Caco-2 (cell line): ENCODE data around the gene TMEM63C. TPM values are rescaled to one million over a fixed set of nuclear protein-coding genes. Genes with fewer than 3 reads are reported as not detected.

Source experiments
- BruUV-seq: library from RNA; stranded (reverse); fragments of 400-500 nt; replicated peaks from 2 replicates; lab custom pipeline; 2021; lab: Mats Ljungman, UMichigan
- CTCF ChIA-PET: fragments of 300-600 bp; sonication (Branson Sonifier 250); formaldehyde crosslinking; loops from one replicate; lab custom pipeline; 2022; ENCODE audit warnings: antibody characterized with exemption; lab: Charles Lee
- POLR2A ChIA-PET: fragments of 300-600 bp; sonication (Branson Sonifier 250); formaldehyde crosslinking; loops from one replicate; lab custom pipeline; 2022; ENCODE audit warnings: antibody characterized with exemption; lab: Charles Lee
- DNase-seq, 2 experiments: peaks; one replicate each; pipeline versions ENCODE4 v3.0.0 to v3.0.0-alpha.2; 2020 to 2022
- H3K27me3 ChIP-seq: replicated peaks from 2 replicates; pipeline ENCODE4 v1.6.0; 2011; ENCODE audit warnings: low read length; ENCODE audit not compliant: control insufficient read depth, insufficient read depth
- H3K36me3 ChIP-seq: 2 replicates; pipeline ENCODE4 v1.5.1; 2011; ENCODE audit warnings: low read length; ENCODE audit not compliant: control insufficient read depth, insufficient read depth
- H3K4me1 ChIP-seq: fragments of 250-450 bp; sonication (Bioruptor Pico); 2 replicates; pipeline ENCODE4 v1.5.1; 2020; ENCODE audit warnings: mild to moderate bottlenecking
- H3K4me3 ChIP-seq: 2 replicates; pipeline ENCODE4 v1.5.1; 2011; ENCODE audit warnings: low read depth, mild to moderate bottlenecking, control low read depth, low read length
- H3K9me3 ChIP-seq: fragments of 250-450 bp; sonication (Bioruptor Pico); 2 replicates; pipeline ENCODE4 v1.5.1; 2020; ENCODE audit warnings: mild to moderate bottlenecking, moderate library complexity
- H3K27ac Mint-ChIP-seq: one replicate; pipeline ENCODE4 v1.8.0; 2022; ENCODE audit warnings: mixed read lengths; ENCODE audit not compliant: unreplicated experiment
- H3K27me3 Mint-ChIP-seq: one replicate; pipeline ENCODE4 v1.8.0; 2022; ENCODE audit warnings: mixed read lengths; ENCODE audit not compliant: insufficient read depth, unreplicated experiment
- H3K36me3 Mint-ChIP-seq: one replicate; pipeline ENCODE4 v1.8.0; 2022; ENCODE audit warnings: mild to moderate bottlenecking, mixed read lengths; ENCODE audit not compliant: insufficient read depth, unreplicated experiment
- H3K4me1 Mint-ChIP-seq: one replicate; pipeline ENCODE4 v1.8.0; 2022; ENCODE audit warnings: low read depth, mixed read lengths; ENCODE audit not compliant: unreplicated experiment
- H3K4me3 Mint-ChIP-seq: one replicate; pipeline ENCODE4 v1.8.0; 2022; ENCODE audit warnings: mild to moderate bottlenecking, moderate library complexity, mixed read lengths; ENCODE audit not compliant: unreplicated experiment
- H3K9me3 Mint-ChIP-seq: one replicate; pipeline ENCODE4 v1.8.0; 2022; ENCODE audit warnings: mixed read lengths; ENCODE audit not compliant: unreplicated experiment
- CTCF ChIP-seq, 2 experiments: fragments of 200-600 bp in 1 of 2; IDR thresholded peaks; 1 replicate in 1 of 2; 2 replicates in 1 of 2; pipeline versions ENCODE4 v1.5.1 to v1.8.0; 2011 to 2022; ENCODE audit warnings: antibody characterized with exemption in 1 of 2, control low read depth in 1 of 2, inconsistent platforms in 1 of 2, low read depth in 1 of 2, low read length in 1 of 2, mild to moderate bottlenecking in 1 of 2, moderate library complexity in 1 of 2; ENCODE audit not compliant: insufficient read depth in 1 of 2, severe bottlenecking in 1 of 2, unreplicated experiment in 1 of 2
- intact Hi-C: fragments of 100-400 bp; cut with micrococcal nuclease; formaldehyde crosslinking; loops from one replicate; pipeline ENCODE4 v1.10.0; 2022; ENCODE audit not compliant: unreplicated experiment
- total RNA-seq: library from RNA; stranded (reverse); gene quantifications from 2 replicates; pipeline ENCODE4 v1.2.3, GENCODE V29; 2022

The TMEM63C gene
- total RNA-seq, 1 experiment from 2014 or later = 1.3 TPM

DNA sequence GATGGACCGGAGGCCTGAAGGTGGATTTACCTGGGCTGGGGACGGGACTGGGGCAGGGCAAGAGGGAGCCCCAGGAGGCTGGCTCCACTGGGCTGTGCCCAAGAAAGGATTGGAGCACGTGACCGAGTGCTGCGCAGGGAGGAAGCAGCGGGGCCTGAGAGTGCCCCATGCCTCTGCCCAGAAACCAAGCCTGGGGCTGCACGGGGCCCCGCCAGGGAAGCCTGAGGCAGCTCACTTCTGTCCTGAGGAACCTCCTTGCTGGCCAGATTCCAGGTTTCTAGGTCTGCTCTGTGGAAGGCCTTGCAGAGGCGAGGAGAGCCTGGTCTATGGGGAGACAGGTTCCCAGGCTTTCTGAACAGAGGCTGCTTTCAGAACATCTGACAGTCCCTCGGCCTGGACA lies 79.0 kb downstream of the TMEM63C start:
- TF ChIP-seq CTCF (IDR thresholded peaks at IDR 0.05; ENCODE audit: insufficient read depth in 1 of 2, low read depth in 1 of 2, low read length in 1 of 2, severe bottlenecking in 1 of 2, unreplicated experiment in 1 of 2) = no peak
- ChIA-PET POLR2A (no interaction called here), CTCF (no interaction called here)
- no peaks in the 10 kb centered on the region for H3K4me1 ChIP-seq
- H3K4me3 ChIP-seq = no peak overlapping the region
- Mint-ChIP-seq H3K27me3 (peaks cover 17% of the 10 kb centered on the region), H3K27ac (no peak overlapping the region), H3K36me3 (no peaks in the 10 kb centered on the region), H3K4me3 (no peak overlapping the region), H3K9me3 (no peaks in the 10 kb centered on the region), H3K4me1 (peaks cover 6% of the 10 kb centered on the region)
- BruUV-seq = no TSS peak
- H3K27me3 ChIP-seq = no peaks in the 10 kb centered on the region
- no peaks in the 10 kb centered on the region for H3K9me3 ChIP-seq
- no peaks in the 10 kb centered on the region for H3K36me3 ChIP-seq
- intact Hi-C loops = no loop called here
- DNase-seq = no peak

DNA sequence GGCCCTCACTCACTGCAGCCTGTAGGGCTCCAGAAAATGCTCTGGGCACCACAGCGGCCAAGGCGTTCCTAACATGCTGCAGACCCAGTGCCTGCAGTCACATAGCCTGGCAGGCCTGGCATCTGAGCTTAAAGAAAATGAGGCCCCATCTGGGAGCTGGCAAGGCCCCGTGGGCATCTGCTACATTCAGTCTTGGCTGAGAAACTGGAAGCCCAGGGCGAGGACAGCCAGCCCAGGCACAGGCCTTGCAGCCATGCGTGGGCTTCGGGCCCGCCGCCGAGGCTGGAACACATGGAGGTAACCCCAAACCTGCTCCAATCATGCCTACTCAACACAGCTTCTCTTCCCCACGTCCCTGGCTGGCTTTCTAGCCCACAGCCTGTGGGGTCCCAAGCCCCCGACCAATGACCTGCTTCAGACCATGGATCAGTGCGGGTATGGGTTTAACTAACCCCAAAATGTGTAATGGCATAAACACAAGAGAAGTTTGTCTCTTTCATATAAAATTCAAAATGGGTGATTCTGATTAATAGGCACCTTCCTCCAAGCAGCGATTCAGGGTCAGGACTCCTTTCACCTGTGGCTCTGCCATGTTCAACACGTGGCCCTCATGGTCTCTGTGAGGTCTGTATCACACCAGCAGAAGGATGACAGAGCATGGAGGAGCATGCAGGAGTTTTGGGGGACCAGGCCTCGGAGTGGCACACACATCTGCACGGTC lies 83.0 kb downstream of the TMEM63C start:
- H3K27ac Mint-ChIP-seq = no peak overlapping the region
- CTCF ChIA-PET = no interaction called here
- DNase-seq = no peak
- intact Hi-C loops = no loop called here
- Histone ChIP-seq H3K36me3 (no peaks in the 10 kb centered on the region), H3K9me3 (no peaks in the 10 kb centered on the region), H3K4me1 (no peaks in the 10 kb centered on the region), H3K27me3 (no peaks in the 10 kb centered on the region), H3K4me3 (no peak overlapping the region)
- POLR2A ChIA-PET = no interaction called here
- H3K4me1 Mint-ChIP-seq = peaks cover under 1% of the 10 kb centered on the region
- no peaks in the 10 kb centered on the region for H3K36me3 Mint-ChIP-seq
- BruUV-seq = no TSS peak
- peaks cover 9% of the 10 kb centered on the region for H3K9me3 Mint-ChIP-seq
- no peak for TF ChIP-seq CTCF (IDR thresholded peaks at IDR 0.05; ENCODE audit: insufficient read depth in 1 of 2, low read depth in 1 of 2, low read length in 1 of 2, severe bottlenecking in 1 of 2, unreplicated experiment in 1 of 2)
- peaks cover 17% of the 10 kb centered on the region for H3K27me3 Mint-ChIP-seq
- no peak overlapping the region for H3K4me3 Mint-ChIP-seq

DNA sequence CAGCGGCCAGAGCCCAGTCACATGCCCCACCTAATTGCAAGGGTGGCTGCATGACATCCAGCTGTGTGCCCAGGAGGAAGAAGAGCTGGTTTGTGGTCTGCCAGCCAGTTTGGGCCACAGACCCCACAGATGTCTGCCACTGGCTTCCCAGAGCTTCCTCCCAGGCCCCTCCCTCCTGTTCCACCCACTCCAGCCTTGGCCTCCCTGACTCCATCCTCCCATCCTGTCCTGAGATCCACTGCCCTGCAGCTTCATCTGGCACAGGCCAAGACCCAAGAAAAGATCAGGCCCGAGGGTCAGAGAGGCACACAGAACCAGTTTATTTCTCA lies 83.6 kb downstream of the TMEM63C start:
- intact Hi-C loops = no loop called here
- no peaks in the 10 kb centered on the region for H3K4me1 ChIP-seq
- H3K36me3 ChIP-seq = no peaks in the 10 kb centered on the region
- DNase-seq = no peak
- H3K27me3 Mint-ChIP-seq = peaks cover 17% of the 10 kb centered on the region
- no peak overlapping the region for H3K4me3 Mint-ChIP-seq
- H3K4me1 Mint-ChIP-seq = no peaks in the 10 kb centered on the region
- H3K9me3 ChIP-seq = no peaks in the 10 kb centered on the region
- H3K9me3 Mint-ChIP-seq = peaks cover 9% of the 10 kb centered on the region
- H3K36me3 Mint-ChIP-seq = no peaks in the 10 kb centered on the region
- H3K27ac Mint-ChIP-seq = no peak overlapping the region
- no TSS peak for BruUV-seq
- H3K27me3 ChIP-seq = no peaks in the 10 kb centered on the region
- no peak for TF ChIP-seq CTCF (IDR thresholded peaks at IDR 0.05; ENCODE audit: insufficient read depth in 1 of 2, low read depth in 1 of 2, low read length in 1 of 2, severe bottlenecking in 1 of 2, unreplicated experiment in 1 of 2)
- H3K4me3 ChIP-seq = no peak overlapping the region
- POLR2A ChIA-PET = no interaction called here
- CTCF ChIA-PET = no interaction called here
